Transverse colon (tissue), 4 donors: ENCODE results near the gene TENT5D.

ENCODE experiments used
- EP300 ChIP-seq: sonication (generic); formaldehyde crosslinking; IDR thresholded peaks from one replicate; pipeline ENCODE4 v1.6.1; 2017; ENCODE audit warnings: antibody characterized with exemption, low read depth
- POLR2A ChIP-seq: fragments of 450-650 bp; IDR thresholded peaks from one replicate; pipeline ENCODE4 v1.6.1; 2016; ENCODE audit warnings: antibody characterized with exemption, mild to moderate bottlenecking, moderate library complexity
- POLR2AphosphoS5 ChIP-seq, 3 donors: sonication (generic); formaldehyde crosslinking; IDR thresholded peaks; one replicate each; pipeline ENCODE4 v1.6.1; 2016; ENCODE audit warnings: antibody characterized with exemption in 3 of 3
- TF ChIP-seq, protein P1 (sequence below), 5 experiments: fragments of 200-600 bp in 3 of 5; fragments of 450-650 bp in 2 of 5; sonication (generic) in 3 of 5; IDR thresholded peaks; 1 replicate in 2 of 5; 2 replicates in 3 of 5; pipeline ENCODE4 v1.5.1; 2016 to 2017; ENCODE audit warnings: antibody characterized with exemption in 5 of 5, inconsistent platforms in 3 of 5, mild to moderate bottlenecking in 2 of 5, moderate library complexity in 1 of 5

DNA sequence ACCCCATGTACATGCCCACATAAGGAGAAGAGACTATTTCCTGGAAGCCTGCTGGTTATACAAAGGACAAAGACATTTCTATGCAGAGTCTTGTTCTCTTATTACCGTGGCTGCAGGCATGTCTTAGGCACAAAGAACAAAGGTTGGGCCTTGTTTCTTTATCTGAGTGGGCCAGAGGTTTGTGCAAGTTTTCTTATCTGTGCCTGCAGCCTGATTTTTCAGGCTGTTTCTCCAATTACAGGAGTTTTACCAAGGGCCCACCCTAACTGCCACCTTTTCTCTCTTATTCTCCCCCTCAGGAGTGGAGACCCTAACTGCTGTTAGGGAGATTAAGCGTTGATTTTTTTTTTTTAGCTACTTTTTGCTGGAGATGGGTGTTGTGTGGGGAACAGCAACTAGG lies 3.5 kb downstream of the TENT5D start:
- TF ChIP-seq POLR2A (no peak), EP300 (no peak), POLR2AphosphoS5 (IDR thresholded peaks at IDR 0.05) (no peak)
- TF ChIP-seq, protein P1, sequence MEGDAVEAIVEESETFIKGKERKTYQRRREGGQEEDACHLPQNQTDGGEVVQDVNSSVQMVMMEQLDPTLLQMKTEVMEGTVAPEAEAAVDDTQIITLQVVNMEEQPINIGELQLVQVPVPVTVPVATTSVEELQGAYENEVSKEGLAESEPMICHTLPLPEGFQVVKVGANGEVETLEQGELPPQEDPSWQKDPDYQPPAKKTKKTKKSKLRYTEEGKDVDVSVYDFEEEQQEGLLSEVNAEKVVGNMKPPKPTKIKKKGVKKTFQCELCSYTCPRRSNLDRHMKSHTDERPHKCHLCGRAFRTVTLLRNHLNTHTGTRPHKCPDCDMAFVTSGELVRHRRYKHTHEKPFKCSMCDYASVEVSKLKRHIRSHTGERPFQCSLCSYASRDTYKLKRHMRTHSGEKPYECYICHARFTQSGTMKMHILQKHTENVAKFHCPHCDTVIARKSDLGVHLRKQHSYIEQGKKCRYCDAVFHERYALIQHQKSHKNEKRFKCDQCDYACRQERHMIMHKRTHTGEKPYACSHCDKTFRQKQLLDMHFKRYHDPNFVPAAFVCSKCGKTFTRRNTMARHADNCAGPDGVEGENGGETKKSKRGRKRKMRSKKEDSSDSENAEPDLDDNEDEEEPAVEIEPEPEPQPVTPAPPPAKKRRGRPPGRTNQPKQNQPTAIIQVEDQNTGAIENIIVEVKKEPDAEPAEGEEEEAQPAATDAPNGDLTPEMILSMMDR (IDR thresholded peaks at IDR 0.05) = no peak
